ENCODE measurements around the gene CLPTM1.

CLPTM1 gene

DNA sequence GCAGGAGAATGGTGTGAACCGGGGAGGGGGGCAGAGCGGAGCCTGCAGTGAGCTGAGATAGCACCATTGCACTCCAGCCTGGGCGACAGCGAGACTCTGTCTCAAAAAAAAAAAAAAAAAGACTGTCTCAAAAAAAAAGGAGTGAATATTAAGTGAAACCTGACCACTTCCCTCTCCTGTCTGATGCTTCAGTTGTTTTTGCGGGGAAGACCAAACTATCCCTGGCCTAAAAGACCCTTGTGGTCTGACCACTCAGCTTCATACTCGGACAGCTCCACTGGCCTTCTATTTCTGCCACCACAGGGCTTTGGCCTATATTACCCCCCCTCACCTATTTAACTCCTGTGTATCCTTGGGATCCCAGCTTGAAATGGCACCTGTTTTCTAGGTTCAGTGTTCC, 85.9 kb downstream of the CLPTM1 start:
- no peak for ATAC-seq
- TF ChIP-seq BACH2 (CRISPR knock-in tag; IDR thresholded peaks at IDR 0.05; ENCODE audit: borderline replicate concordance) (no peak), RARB (CRISPR knock-in tag; IDR thresholded peaks at IDR 0.05) (no peak), ZNF565 (CRISPR knock-in tag; conservative IDR thresholded peaks at IDR 0.05; ENCODE audit: low read depth) (no peak), ARNTL (CRISPR knock-in tag; IDR thresholded peaks at IDR 0.05; ENCODE audit: borderline replicate concordance, low read depth) (no peak), ZFP30 (CRISPR knock-in tag; IDR thresholded peaks at IDR 0.05) (no peak), ZC3H10 (CRISPR knock-in tag; IDR thresholded peaks at IDR 0.05) (no peak), PPARA (CRISPR knock-in tag; IDR thresholded peaks at IDR 0.05; ENCODE audit: borderline replicate concordance) (no peak), OSR1 (CRISPR knock-in tag; IDR thresholded peaks at IDR 0.05) (no peak), SNAI2 (CRISPR knock-in tag; IDR thresholded peaks at IDR 0.05) (no peak), CSDC2 (CRISPR knock-in tag; IDR thresholded peaks at IDR 0.05) (no peak)
- TF ChIP-seq, protein P1, sequence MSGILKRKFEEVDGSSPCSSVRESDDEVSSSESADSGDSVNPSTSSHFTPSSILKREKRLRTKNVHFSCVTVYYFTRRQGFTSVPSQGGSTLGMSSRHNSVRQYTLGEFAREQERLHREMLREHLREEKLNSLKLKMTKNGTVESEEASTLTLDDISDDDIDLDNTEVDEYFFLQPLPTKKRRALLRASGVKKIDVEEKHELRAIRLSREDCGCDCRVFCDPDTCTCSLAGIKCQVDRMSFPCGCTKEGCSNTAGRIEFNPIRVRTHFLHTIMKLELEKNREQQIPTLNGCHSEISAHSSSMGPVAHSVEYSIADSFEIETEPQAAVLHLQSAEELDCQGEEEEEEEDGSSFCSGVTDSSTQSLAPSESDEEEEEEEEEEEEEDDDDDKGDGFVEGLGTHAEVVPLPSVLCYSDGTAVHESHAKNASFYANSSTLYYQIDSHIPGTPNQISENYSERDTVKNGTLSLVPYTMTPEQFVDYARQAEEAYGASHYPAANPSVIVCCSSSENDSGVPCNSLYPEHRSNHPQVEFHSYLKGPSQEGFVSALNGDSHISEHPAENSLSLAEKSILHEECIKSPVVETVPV (CRISPR knock-in tag; IDR thresholded peaks at IDR 0.05) = no peak
- TF ChIP-seq, protein P2, sequence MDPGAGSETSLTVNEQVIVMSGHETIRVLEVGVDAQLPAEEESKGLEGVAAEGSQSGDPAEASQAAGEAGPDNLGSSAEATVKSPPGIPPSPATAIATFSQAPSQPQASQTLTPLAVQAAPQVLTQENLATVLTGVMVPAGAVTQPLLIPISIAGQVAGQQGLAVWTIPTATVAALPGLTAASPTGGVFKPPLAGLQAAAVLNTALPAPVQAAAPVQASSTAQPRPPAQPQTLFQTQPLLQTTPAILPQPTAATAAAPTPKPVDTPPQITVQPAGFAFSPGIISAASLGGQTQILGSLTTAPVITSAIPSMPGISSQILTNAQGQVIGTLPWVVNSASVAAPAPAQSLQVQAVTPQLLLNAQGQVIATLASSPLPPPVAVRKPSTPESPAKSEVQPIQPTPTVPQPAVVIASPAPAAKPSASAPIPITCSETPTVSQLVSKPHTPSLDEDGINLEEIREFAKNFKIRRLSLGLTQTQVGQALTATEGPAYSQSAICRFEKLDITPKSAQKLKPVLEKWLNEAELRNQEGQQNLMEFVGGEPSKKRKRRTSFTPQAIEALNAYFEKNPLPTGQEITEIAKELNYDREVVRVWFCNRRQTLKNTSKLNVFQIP (CRISPR knock-in tag; IDR thresholded peaks at IDR 0.05; ENCODE audit: borderline replicate concordance, low read depth) = no peak
- TF ChIP-seq, protein P3, sequence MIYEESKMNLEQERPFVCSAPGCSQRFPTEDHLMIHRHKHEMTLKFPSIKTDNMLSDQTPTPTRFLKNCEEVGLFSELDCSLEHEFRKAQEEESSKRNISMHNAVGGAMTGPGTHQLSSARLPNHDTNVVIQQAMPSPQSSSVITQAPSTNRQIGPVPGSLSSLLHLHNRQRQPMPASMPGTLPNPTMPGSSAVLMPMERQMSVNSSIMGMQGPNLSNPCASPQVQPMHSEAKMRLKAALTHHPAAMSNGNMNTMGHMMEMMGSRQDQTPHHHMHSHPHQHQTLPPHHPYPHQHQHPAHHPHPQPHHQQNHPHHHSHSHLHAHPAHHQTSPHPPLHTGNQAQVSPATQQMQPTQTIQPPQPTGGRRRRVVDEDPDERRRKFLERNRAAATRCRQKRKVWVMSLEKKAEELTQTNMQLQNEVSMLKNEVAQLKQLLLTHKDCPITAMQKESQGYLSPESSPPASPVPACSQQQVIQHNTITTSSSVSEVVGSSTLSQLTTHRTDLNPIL (CRISPR knock-in tag; IDR thresholded peaks at IDR 0.05; ENCODE audit: low read depth) = no peak
- TF ChIP-seq, protein P4, sequence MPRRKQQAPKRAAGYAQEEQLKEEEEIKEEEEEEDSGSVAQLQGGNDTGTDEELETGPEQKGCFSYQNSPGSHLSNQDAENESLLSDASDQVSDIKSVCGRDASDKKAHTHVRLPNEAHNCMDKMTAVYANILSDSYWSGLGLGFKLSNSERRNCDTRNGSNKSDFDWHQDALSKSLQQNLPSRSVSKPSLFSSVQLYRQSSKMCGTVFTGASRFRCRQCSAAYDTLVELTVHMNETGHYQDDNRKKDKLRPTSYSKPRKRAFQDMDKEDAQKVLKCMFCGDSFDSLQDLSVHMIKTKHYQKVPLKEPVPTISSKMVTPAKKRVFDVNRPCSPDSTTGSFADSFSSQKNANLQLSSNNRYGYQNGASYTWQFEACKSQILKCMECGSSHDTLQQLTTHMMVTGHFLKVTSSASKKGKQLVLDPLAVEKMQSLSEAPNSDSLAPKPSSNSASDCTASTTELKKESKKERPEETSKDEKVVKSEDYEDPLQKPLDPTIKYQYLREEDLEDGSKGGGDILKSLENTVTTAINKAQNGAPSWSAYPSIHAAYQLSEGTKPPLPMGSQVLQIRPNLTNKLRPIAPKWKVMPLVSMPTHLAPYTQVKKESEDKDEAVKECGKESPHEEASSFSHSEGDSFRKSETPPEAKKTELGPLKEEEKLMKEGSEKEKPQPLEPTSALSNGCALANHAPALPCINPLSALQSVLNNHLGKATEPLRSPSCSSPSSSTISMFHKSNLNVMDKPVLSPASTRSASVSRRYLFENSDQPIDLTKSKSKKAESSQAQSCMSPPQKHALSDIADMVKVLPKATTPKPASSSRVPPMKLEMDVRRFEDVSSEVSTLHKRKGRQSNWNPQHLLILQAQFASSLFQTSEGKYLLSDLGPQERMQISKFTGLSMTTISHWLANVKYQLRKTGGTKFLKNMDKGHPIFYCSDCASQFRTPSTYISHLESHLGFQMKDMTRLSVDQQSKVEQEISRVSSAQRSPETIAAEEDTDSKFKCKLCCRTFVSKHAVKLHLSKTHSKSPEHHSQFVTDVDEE (CRISPR knock-in tag; IDR thresholded peaks at IDR 0.05) = no peak
